H1 (cell line): ENCODE results near the gene LIMK2. TPM values are rescaled to one million over a fixed set of nuclear protein-coding genes. Genes with fewer than 3 reads are reported as not detected.

ENCODE experiments used
- ATF2 ChIP-seq: IDR thresholded peaks from 2 replicates; pipeline ENCODE4 v1.6.1; 2012; ENCODE audit warnings: low read length, inconsistent platforms
- CBX8 ChIP-seq: fragments of 300-800, 300-1000 bp; sonication (generic); IDR thresholded peaks from 2 replicates; pipeline ENCODE4 v1.7.1; 2016; ENCODE audit warnings: low read depth, low read length, borderline replicate concordance
- CHD7 ChIP-seq: fragments of 300-600 bp; sonication (generic); IDR thresholded peaks from 2 replicates; pipeline ENCODE4 v1.7.1; 2012; ENCODE audit warnings: low read length, moderate library complexity, mild to moderate bottlenecking, inconsistent platforms; ENCODE audit not compliant: insufficient replicate concordance
- E2F6 ChIP-seq: IDR thresholded peaks from 2 replicates; pipeline ENCODE4 v1.6.1; 2012; ENCODE audit warnings: inconsistent platforms
- FOSL1 ChIP-seq: IDR thresholded peaks from 2 replicates; pipeline ENCODE4 v1.6.1; 2011; ENCODE audit warnings: mild to moderate bottlenecking, low read depth, low read length, moderate library complexity; ENCODE audit not compliant: insufficient read depth
- JUND ChIP-seq: IDR thresholded peaks from 2 replicates; pipeline ENCODE4 v1.6.1; 2011; ENCODE audit warnings: mild to moderate bottlenecking, improper control_type of control experiment, low read length
- RXRA ChIP-seq: IDR thresholded peaks from 2 replicates; pipeline ENCODE4 v1.6.1; 2011; ENCODE audit warnings: low read depth, mild to moderate bottlenecking, low read length, moderate library complexity; ENCODE audit not compliant: insufficient read depth
- SIX5 ChIP-seq: IDR thresholded peaks from 2 replicates; pipeline ENCODE4 v1.6.1; 2011; ENCODE audit warnings: mild to moderate bottlenecking, low read depth, low read length
- TAF1 ChIP-seq: IDR thresholded peaks from 2 replicates; pipeline ENCODE4 v1.6.1; 2011; ENCODE audit warnings: mild to moderate bottlenecking, low read depth, low read length
- TBP ChIP-seq: IDR thresholded peaks from 2 replicates; pipeline ENCODE4 v1.6.1; 2011; ENCODE audit warnings: low read depth, low read length, improper control_type of control experiment
- polyA plus RNA-seq, 7 experiments: library from polyadenylated mRNA; depleted of rRNA in 3 of 7; stranded (reverse) in 5 of 7; unstranded in 2 of 7; fragments of >200 nt in 5 of 7; fragments of 200-250 nt in 2 of 7; gene quantifications; 1 replicate in 5 of 7; 2 replicates in 1 of 7; 4 replicates in 1 of 7; pipeline versions ENCODE4 v1.2.1 to v1.2.3, GENCODE V29; 2011 to 2013; ENCODE audit warnings: missing spikeins in 2 of 7, mixed read lengths in 2 of 7
- total RNA-seq: library from RNA; stranded (reverse); fragmentation: NEBNext Ultra II Directional; extraction: Animal tissue kit (Norgen Biotek cat#: 25700); gene quantifications from 2 replicates; pipeline ENCODE4 v1.2.1, GENCODE V29; 2021

Gene LIMK2
- total and polyA plus RNA-seq, 2 of the 8 experiments (the other 6 are each of a cell fraction or from before 2014, with no cell fraction given): 13.2 to 37.6 TPM

- TF ChIP-seq CHD7: no peak
- TF ChIP-seq JUND: no peak
- no peak for TF ChIP-seq FOSL1
- TF ChIP-seq ATF2: no peak
- no peak for TF ChIP-seq RXRA
- no peak for TF ChIP-seq TBP
- no peak for TF ChIP-seq SIX5
- TF ChIP-seq TAF1: no peak
- TF ChIP-seq CBX8: no peak
- TF ChIP-seq E2F6: no peak
Observed at GRCh38 chr22:31221084-31221483, 9.0 kb downstream of the LIMK2 start (continued).
